Left ventricle myocardium inferior (tissue), 1 donor: ENCODE results near the gene SDR42E1. TPM values are rescaled to one million over a fixed set of nuclear protein-coding genes. Genes with fewer than 3 reads are reported as not detected.

ENCODE experiments used
- DNase-seq: peaks from one replicate; pipeline ENCODE4 v3.0.0-alpha.2; 2020
- H3K27ac ChIP-seq: fragments of 200-600 bp; replicated peaks from 2 replicates; pipeline ENCODE4 v1.8.0; 2021
- H3K27me3 ChIP-seq: fragments of 200-600 bp; 2 replicates; pipeline ENCODE4 v1.8.0; 2021; ENCODE audit warnings: low read depth
- H3K36me3 ChIP-seq: fragments of 200-600 bp; 2 replicates; pipeline ENCODE4 v1.8.0; 2021
- H3K4me1 ChIP-seq: fragments of 200-600 bp; 2 replicates; pipeline ENCODE4 v1.8.0; 2021
- H3K4me3 ChIP-seq: fragments of 200-600 bp; 2 replicates; pipeline ENCODE4 v1.8.0; 2021; ENCODE audit warnings: mild to moderate bottlenecking, moderate library complexity
- H3K9me3 ChIP-seq: fragments of 200-600 bp; replicated peaks from 2 replicates; pipeline ENCODE4 v1.8.0; 2021
- CTCF ChIP-seq: fragments of 200-600 bp; IDR thresholded peaks from 2 replicates; pipeline ENCODE4 v1.8.0; 2021; ENCODE audit warnings: antibody characterized with exemption, mild to moderate bottlenecking, borderline replicate concordance
- intact Hi-C: fragments of 100-400 bp; cut with micrococcal nuclease; formaldehyde crosslinking; loops from one replicate; pipeline ENCODE4 v1.11.0; 2022
- total RNA-seq: library from RNA; stranded (reverse); fragmentation: NEBNext Ultra II Directional; extraction: Animal tissue kit (Norgen Biotek cat#: 25700); gene quantifications from one replicate; pipeline ENCODE4 v1.2.1, GENCODE V29; 2021
- donor health status: DM: no; HTN: yes; CAD: no; lungs with severe emphysema.

SDR42E1 gene
- total RNA-seq, 1 donor from 2014 or later = 0.52 TPM

GRCh38 chr16:81956213-81956948, 54.9 kb downstream of the SDR42E1 start:
- Histone ChIP-seq H3K4me1 (no peaks in the 10 kb centered on the region), H3K36me3 (peaks cover 10% of the 10 kb centered on the region), H3K27me3 (no peaks in the 10 kb centered on the region), H3K27ac (no peak overlapping the region), H3K9me3 (peaks cover 15% of the 10 kb centered on the region), H3K4me3 (no peak overlapping the region)
- TF ChIP-seq CTCF = no peak
- intact Hi-C loops = no loop called here
- DNase-seq = no peak

GRCh38 chr16:81951564-81951963, 59.7 kb downstream of the SDR42E1 start:
- Histone ChIP-seq H3K36me3 (peaks cover 10% of the 10 kb centered on the region), H3K9me3 (peaks cover 28% of the 10 kb centered on the region), H3K27ac (no peak overlapping the region), H3K4me1 (no peaks in the 10 kb centered on the region), H3K27me3 (no peaks in the 10 kb centered on the region), H3K4me3 (no peak overlapping the region)
- intact Hi-C loops = no loop called here
- no peak for DNase-seq
- no peak for TF ChIP-seq CTCF

- intact Hi-C loops = no loop called here
- no peak overlapping the region for H3K4me3 ChIP-seq
- no peak for DNase-seq
- peaks cover 3% of the 10 kb centered on the region for H3K36me3 ChIP-seq
- H3K27ac ChIP-seq = no peak overlapping the region
- H3K4me1 ChIP-seq = no peaks in the 10 kb centered on the region
- TF ChIP-seq CTCF = no peak
- peaks cover 6% of the 10 kb centered on the region for H3K27me3 ChIP-seq
- peaks cover 11% of the 10 kb centered on the region for H3K9me3 ChIP-seq
These were observed 65.1 kb downstream of the SDR42E1 start for GRCh38 chr16:81946206-81946605.

DNA sequence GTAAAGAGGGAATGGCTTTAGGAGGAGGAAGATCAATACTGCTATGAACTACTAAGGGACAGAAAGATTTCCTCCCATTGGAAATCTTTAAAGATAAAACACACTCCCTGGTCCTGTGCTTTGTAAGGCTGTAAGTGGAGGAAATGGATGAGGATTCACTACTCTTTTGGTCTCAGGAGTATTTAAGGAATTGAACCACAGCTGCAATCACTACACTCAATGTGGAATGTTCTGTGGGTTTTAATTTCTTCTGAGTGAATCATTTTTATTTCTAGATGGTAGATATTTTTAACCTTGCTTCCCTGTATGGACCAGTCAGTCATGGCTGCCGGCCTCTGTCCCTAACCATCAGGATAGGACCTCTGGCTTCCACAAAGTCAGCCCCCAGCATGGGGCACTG, 65.6 kb downstream of the SDR42E1 start:
- H3K9me3 ChIP-seq = peaks cover 6% of the 10 kb centered on the region
- no peaks in the 10 kb centered on the region for H3K4me1 ChIP-seq
- H3K27ac ChIP-seq = no peak overlapping the region
- intact Hi-C loops = no loop called here
- H3K4me3 ChIP-seq = no peak overlapping the region
- no peaks in the 10 kb centered on the region for H3K36me3 ChIP-seq
- TF ChIP-seq CTCF = no peak
- no peak for DNase-seq
- peaks cover 6% of the 10 kb centered on the region for H3K27me3 ChIP-seq

GRCh38 chr16:81942007-81942601, 69.2 kb downstream of the SDR42E1 start:
- intact Hi-C loops = loop anchor here (5.0 kb wide), 1 partner anchor 290 kb away; no protein-coding TSS in a partner anchor
- Histone ChIP-seq H3K4me3 (no peak overlapping the region), H3K27me3 (peaks cover 25% of the 10 kb centered on the region), H3K27ac (no peak overlapping the region), H3K4me1 (no peaks in the 10 kb centered on the region), H3K36me3 (no peaks in the 10 kb centered on the region), H3K9me3 (no peaks in the 10 kb centered on the region)
- DNase-seq = no peak
- no peak for TF ChIP-seq CTCF
